GM11168 (cell line): ENCODE data around the gene B3GAT1.

Experiments used
- in situ Hi-C: fragments of 300-500 bp; cut with MboI; formaldehyde crosslinking; loops from one replicate; pipeline ENCODE4 v1.12.0; 2022; ENCODE audit warnings: low sequenced_read_pairs; ENCODE audit not compliant: unreplicated experiment

B3GAT1 gene

DNA sequence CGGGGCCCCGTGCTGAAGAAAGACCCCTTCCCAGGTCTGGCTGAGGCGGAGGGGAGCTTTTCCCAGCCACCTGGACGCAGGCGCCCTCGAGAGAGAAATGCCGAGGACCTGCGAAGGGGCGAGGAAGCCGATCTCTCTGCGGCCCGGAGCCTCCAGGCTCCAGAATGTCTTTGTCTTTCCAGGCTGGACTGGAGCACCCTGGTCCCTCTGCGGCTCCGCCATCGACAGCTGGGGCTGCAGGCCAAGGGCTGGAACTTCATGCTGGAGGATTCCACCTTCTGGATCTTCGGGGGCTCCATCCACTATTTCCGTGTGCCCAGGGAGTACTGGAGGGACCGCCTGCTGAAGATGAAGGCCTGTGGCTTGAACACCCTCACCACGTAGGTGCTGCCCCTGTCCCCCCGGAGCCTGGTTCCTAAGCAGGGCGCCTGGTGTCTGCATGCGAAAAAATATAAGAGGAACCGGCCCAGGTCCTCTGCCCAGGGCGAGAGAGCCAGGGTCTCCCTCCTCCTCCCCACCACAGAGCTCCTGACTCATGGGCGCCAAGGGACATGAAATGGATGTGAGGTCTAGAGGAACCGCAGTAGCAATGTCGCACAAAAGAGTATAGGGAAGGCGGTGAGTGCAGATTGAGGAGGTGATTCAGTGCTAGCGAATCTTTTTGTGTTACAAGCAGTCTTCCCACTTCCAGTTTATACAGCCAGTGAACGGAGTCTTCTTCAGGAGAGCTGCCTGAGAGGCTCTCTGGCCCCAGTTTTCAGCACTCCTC lies 69.3 kb downstream of the B3GAT1 start:
- in situ Hi-C loops, result no loop called here

DNA sequence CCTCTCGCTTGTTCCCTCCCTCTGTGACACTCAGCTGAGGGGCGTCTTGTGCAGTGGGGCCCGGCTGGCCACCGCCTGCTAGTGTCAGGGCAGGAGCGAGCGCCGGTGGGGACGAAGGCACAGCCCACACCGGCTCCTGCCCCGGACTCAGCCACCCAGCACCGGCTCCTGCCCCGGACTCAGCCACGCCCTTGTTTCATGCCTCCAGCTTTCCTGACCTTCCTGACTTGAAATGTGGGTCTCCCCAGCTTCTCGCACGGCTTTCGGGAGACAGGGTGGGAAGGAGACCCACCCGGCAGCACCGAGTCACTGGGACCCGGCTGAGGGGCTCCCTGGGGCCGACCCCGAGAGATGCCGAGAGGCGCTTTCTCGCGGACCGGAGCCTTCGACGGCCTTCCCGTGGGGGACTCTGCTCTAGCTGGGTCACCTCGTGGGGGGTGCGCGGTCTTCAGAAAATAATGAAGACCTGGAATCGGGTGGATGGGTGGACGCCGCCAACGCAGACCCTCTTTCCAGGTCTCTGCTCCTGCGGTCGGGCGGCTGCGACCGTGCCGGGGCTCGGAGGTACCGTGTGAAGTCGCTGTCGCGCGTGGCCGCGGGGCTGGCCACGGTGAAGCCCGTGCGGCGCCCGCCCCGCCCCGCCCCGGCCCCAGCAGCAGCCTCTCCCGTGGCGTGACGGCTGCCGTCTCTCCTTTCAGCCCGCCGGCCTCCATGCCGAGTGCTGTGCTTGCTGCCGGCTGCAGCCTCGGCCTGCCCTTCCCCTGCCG lies 70.1 kb downstream of the B3GAT1 start:
- in situ Hi-C loops, result no loop called here

DNA sequence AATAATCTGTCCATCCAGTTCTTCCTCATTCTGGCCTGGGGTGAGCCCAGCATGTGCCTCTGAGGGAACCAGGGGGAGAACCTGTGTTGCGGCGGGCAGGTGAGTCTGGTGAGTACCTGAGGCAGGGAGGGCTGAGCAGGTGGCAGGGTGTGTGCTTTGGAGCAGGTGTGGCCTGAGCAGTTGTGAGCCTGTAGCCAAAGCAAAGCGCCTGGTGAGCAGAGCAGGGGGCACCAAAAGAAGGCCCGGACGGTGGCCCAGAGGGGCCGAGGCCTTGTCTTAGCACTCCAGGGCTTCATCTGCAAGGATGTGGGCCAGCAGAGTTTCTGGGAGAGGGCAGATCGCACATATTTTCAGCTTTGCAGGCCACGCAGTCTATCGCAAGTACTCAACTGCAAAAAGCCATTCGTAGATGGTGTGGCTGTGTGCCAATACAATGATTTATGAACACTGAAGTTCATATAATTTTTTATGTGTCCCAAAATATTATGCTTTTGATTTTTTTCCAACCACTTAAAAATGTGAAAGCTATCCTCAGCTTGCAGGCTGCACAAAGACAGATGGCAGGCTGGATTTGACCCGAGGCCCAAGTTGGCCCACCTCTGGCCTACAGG lies 71.6 kb downstream of the B3GAT1 start:
- in situ Hi-C loops, result no loop called here

DNA sequence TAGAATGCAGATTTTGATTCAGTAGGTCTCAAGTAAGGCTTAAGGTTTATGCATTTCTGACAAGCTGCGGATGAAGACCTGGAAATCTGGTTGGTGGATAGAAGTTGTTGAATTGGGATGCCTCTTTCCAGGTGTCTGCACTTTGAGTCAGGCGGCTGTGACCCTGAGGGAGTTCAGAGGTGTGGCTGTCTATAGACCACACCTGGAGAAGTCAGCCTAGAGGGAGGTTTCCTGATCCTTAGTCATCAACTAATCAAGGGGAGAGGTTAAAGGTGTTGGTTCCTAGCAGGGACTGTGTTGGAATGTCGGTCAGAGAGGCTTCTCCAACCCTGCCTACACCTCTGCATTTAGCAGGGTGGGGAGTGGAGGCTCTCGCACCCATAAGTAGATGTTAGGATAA lies 72.3 kb downstream of the B3GAT1 start:
- in situ Hi-C loops, result no loop called here

DNA sequence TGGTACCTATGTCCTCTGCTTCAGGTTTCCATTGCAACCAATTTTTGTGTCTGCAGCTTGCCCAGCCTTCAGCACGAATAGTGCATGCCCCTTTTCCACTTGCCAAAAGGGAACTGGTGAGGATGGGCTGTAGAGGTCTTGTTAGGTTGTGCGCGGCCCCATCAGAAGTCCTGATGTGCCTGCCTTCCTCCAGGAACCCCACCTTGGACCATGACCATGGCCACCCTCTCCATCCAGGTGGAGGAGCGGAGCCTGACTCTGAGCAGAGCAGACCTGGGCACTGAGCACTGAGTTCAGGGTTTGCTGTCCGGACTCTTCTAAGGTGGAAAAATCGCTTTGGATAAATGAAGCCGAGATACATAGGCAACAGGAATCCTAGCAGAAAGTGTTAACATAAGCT lies 73.4 kb downstream of the B3GAT1 start:
- in situ Hi-C loops, result no loop called here

DNA sequence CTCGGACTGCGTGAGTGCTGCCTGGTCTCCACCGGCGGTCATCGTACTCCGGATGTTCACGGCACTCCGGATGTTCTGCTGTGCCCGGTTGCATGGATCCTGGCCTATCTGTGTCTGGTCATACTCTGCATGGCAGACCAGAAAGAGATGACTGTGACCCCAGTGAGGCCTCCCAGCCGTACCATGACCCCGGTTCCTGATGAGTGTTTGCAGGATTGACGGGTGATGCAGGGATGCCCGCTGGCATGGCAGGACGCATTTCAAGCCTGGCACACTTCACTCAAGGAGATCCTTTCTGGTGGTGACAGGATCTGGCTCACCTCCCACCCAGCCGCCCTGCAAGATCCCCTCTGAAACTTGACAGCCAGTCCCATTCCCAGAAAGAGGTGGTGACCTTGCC lies 74.0 kb downstream of the B3GAT1 start:
- in situ Hi-C loops, result no loop called here

DNA sequence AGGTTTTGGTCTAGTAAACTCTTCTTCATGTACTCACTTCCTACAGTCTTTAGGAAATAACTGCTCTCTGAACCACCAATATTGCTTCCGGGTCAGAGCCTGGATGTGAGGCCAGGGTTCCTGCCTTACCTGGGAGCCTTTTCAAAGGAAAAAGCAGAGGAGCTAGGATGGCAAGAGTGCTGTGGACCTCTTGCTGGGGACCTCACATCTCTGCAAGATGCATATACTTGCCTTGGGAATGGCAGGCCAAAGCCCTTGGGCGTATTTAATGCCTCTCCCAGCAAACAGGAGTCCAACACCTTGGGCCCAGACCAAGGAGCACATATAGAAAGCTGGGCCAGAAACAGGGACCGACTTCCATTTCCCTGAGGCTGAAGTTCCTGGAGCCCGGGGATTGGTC lies 75.0 kb downstream of the B3GAT1 start:
- in situ Hi-C loops, result no loop called here

DNA sequence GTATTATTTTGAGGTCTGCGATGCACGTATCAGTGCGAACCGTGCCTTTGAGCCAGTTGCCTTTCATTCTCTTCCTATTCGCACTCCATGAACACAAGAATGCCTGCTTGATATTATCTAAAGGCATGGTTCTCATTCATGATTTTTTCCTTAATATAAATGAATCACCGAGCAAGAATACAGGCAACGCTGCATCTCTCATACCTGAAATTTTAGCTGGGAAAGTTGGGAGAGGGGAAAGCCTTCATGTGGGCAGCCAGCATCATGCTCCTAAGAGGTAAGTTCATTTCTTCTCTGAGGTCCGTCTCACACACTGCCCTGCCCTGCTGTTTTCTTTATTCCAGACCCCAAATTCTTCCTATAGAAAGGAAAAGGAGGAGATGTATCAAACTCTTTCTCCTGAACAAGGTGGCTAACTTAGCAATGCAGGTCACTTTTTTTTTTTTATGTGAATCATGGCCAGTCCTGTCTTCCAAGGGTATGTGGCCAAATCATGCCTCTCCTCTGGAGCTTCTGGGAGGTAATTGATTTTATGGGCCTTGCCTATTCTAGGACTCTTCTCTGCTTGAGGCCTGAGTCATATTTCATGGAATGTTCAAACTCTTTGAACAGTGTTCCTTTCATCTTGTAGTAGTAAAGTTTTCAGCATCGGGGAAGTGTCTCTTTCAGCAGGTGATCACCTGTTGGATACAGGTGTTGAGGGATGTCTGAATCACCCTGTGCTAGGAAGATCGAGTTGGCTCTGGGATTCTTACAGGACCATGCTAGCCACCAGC lies 77.1 kb downstream of the B3GAT1 start:
- in situ Hi-C loops, result no loop called here

DNA sequence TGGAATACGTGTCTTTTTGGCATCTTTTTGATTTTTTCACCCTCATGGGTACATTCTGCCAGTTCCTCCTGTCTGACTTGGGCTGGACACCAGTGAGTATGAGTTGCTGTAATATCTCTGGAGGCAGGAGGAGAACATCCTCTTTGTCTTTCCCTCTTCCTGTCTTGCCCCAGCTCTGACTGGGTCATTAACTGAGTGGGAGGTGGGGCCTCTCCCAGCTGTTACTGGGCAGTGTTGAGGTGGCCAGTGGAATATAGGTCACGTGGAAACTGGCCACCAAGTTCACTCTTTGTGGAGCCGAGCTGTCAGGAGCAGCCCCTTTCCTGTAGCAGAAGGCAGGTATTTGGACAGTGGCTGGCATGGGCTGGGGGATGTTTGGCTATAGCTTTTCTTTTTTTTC lies 78.1 kb downstream of the B3GAT1 start:
- in situ Hi-C loops, result no loop called here

DNA sequence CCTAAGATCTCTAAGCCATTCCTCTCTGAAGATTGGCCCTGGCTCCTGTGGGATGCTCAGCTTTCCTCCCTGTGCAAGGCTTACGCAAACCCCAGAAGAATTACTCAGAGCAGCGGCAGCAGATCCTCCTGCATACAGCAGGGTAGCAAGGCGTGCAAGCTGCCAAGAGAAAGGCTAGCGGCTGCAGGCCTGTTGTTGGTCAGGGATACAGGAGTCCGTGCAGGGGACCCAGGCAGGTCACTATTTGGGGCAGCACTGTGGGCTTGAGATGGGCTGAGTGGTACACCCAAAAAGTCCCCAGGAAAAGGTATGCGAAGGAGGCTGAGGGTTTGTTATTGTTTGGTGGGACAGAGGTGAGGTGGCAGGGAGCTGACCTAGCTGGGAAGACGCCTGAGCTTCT lies 78.7 kb downstream of the B3GAT1 start:
- in situ Hi-C loops, result no loop called here

DNA sequence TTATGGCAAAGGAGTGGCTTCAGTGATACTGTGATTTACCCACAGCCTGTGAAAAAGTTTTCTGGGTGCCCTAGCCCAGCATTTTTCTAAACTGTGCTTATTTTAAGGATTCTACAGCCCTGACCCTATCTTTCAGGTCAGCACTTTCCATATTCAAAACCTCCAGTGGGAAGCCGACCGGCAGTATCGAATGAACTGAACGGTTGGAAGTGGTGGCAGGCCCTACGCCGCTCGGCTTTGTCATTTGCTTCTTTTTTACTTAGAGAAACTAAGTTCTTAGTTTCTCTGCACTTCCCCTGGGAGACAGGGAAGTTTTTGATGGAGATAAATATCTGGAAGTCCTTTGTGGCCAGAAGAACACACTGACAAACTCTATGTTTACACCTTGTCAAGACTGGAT lies 79.3 kb downstream of the B3GAT1 start:
- in situ Hi-C loops, result no loop called here

DNA sequence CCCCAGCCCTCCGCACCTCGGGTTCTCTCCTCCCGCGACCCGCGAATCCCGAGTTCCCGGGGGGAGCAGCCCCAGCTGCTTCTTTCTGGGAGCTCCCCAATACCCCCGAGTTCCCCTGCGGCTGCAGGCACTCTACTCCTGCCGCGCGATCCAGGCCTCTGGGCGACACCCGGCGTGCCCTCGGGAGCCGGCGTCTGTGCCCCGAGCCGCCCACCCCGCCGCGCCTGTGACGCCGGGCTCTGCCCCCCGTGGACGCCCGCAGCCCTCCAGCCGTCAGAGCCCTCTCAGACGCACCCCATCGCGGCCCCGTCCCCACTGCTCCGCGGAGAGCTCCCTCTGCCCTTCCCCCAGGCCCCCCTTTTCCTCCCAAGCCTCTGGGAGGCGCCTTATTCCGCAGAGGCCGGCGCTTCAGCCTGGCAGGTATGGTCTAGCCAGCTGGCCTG lies 79.8 kb downstream of the B3GAT1 start:
- in situ Hi-C loops, result no loop called here

DNA sequence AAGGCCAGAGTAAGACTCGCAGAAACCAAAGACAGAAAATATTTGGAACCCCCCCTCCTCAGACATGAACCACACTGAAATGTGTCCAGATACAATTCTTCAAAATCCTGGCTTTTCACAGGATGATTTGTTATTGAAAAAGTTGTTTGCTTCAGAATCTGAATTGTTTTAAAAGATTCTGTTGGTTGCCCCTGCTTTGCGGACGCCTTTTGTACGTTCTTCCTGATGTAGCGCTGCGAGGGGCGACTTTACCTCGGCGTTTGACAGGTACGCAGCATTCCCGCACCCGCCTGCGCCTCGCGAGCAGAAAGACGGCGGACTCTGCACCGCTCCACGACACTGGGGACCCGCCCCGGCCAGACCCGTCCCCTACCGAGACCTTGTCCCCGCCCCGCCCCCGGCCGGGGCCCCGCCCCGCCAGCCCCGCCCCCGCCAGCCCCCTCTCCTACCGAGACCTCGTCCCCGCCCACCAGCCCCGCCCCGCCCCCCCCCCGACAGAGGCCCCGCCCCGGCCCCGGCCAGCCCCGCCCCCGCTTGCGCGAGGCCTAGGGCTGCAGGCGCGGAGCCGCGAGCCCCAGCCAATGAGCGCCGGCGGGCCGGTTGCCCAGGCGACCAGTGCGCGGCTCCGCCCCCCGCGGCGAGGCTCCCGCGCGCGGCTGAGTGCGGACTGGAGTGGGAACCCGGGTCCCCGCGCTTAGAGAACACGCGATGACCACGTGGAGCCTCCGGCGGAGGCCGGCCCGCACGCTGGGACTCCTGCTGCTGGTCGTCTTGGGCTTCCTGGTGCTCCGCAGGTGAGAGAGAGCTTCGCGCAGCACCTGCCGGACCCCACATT lies 80.5 kb downstream of the B3GAT1 start, which contains the start of gene GLB1L2:
Gene GLB1L2 (plus strand): TSS at position 635 of the 835 bp plus-strand sequence. CDS start 74 bp downstream, at position 709.
- in situ Hi-C loops, result no loop called here

DNA sequence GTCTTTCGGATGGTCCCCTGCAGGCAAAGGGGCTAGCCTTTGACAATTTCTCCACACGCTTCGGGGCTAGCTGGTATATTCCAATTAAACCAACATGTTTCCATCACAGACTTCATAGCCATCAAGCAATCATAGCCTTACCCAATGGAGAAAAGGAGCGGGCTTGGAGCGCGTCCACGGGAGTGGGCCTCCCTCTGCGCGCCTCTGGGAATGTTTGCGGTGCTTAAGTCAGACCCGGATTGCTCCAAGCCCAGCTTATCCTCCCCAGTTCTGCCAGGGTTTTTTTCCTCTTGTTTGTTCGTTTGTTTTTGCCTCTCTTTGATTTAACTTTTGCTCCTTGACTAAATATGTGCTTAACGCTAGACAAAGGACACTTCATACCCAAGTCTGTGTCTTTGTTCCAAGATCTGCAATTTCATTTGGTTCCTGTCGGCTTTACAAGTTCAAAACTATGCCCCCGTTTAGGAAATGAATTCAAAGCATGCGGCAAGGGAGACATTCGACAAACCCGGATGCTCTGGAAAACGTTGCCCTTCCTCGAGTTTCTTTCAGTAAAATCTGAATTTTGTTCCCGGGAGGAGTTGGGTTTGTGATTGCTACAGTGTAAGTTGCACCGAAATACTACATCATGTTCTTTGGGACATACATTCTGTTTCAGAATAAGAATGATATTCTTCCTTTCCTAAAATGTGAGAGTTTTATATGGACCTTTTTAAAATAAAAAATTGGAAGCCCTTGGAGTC lies 81.3 kb downstream of the B3GAT1 start:
- in situ Hi-C loops, result no loop called here
